22Rv1 (cell line): ENCODE data around the gene THRSP.

Experiments used
- CTCF ChIP-seq: fragments of 450-650 bp; IDR thresholded peaks from 2 replicates; pipeline ENCODE4 v1.5.1; 2017; ENCODE audit warnings: mild to moderate bottlenecking
- ZFX ChIP-seq: fragments of 450-650 bp; IDR thresholded peaks from 2 replicates; pipeline ENCODE4 v1.6.1; 2017; ENCODE audit warnings: antibody characterized with exemption, borderline replicate concordance

GRCh38 chr11:78030429-78031325 is 33.0 kb upstream of the THRSP start:
- no peak for TF ChIP-seq CTCF
- TF ChIP-seq ZFX: no peak
